SU-DHL-6 (cell line): ENCODE data around the gene IRGQ.

Experiments used
- H2AFZ ChIP-seq: fragments of 200-600 bp; sonication (generic); 2 replicates; pipeline ENCODE4 v1.6.1; 2014; ENCODE audit warnings: low read depth, mild to moderate bottlenecking, moderate library complexity, mixed read lengths, antibody characterized with exemption, low read length; ENCODE audit not compliant: severe bottlenecking
- H3F3A ChIP-seq: fragments of 200-600 bp; shearing (Covaris generic); 2 replicates; pipeline ENCODE4 v1.6.0; 2016; ENCODE audit warnings: antibody characterized with exemption, mild to moderate bottlenecking; ENCODE audit not compliant: insufficient read depth
- H3K27ac ChIP-seq: fragments of 200-600 bp; sonication (generic); 2 replicates; pipeline ENCODE4 v1.5.1; 2016; ENCODE audit warnings: low read depth, mild to moderate bottlenecking, low read length, moderate library complexity, mixed read lengths
- H3K27me3 ChIP-seq: fragments of 200-600 bp; sonication (generic), shearing (Covaris generic); 2 replicates; pipeline ENCODE4 v1.6.0; 2014; ENCODE audit warnings: mild to moderate bottlenecking, low read length
- H3K36me3 ChIP-seq: fragments of 200-600 bp; sonication (generic); 2 replicates; pipeline ENCODE4 v1.6.1; 2014; ENCODE audit warnings: mild to moderate bottlenecking, low read length, mixed read lengths
- H3K4me2 ChIP-seq: fragments of 300-600, 200-600 bp; shearing (Covaris generic), sonication (generic); 2 replicates; pipeline ENCODE4 v1.6.0; 2014; ENCODE audit warnings: low read length, low read depth, mild to moderate bottlenecking; ENCODE audit not compliant: poor library complexity, severe bottlenecking
- H3K4me3 ChIP-seq: fragments of 200-600 bp; sonication (generic); 2 replicates; pipeline ENCODE4 v1.5.1; 2014; ENCODE audit warnings: antibody characterized with exemption, low read length, mild to moderate bottlenecking, mixed read lengths; ENCODE audit not compliant: insufficient read depth, poor library complexity, severe bottlenecking
- H3K79me2 ChIP-seq: fragments of 200-600 bp; sonication (generic); 2 replicates; pipeline ENCODE4 v1.6.1; 2014; ENCODE audit warnings: mild to moderate bottlenecking, low read length, moderate library complexity; ENCODE audit not compliant: insufficient read depth
- H3K9ac ChIP-seq: fragments of 200-600 bp; sonication (generic); 2 replicates; pipeline ENCODE4 v1.7.0; 2014; ENCODE audit warnings: mild to moderate bottlenecking, low read length
- H3K9me2 ChIP-seq: fragments of 200-600 bp; sonication (generic); replicated peaks from 2 replicates; pipeline ENCODE4 v1.6.1; 2014; ENCODE audit warnings: low read length; ENCODE audit not compliant: insufficient read depth
- H3K9me3 ChIP-seq: fragments of 200-600 bp; sonication (generic); 2 replicates; pipeline ENCODE4 v1.6.1; 2014; ENCODE audit warnings: low read length, mixed read lengths; ENCODE audit not compliant: insufficient read depth
- H4K20me1 ChIP-seq: fragments of 200-600 bp; sonication (generic); 2 replicates; pipeline ENCODE4 v1.6.1; 2014; ENCODE audit warnings: low read depth, mild to moderate bottlenecking, antibody characterized with exemption, low read length, moderate library complexity, mixed read lengths
- CTCF ChIP-seq: fragments of 200-600 bp; sonication (generic); IDR thresholded peaks from one replicate; pipeline ENCODE4 v1.5.1; 2017; ENCODE audit warnings: antibody characterized with exemption, mild to moderate bottlenecking, low read length, moderate library complexity; ENCODE audit not compliant: insufficient read depth, poor library complexity, severe bottlenecking
- EZH2phosphoT487 ChIP-seq: fragments of 200-600 bp; sonication (generic), shearing (Covaris generic); conservative IDR thresholded peaks from 2 replicates; pipeline ENCODE4 v1.6.1; 2018; ENCODE audit warnings: mild to moderate bottlenecking, antibody characterized with exemption, low read length, moderate library complexity, mixed read lengths

Gene IRGQ

DNA sequence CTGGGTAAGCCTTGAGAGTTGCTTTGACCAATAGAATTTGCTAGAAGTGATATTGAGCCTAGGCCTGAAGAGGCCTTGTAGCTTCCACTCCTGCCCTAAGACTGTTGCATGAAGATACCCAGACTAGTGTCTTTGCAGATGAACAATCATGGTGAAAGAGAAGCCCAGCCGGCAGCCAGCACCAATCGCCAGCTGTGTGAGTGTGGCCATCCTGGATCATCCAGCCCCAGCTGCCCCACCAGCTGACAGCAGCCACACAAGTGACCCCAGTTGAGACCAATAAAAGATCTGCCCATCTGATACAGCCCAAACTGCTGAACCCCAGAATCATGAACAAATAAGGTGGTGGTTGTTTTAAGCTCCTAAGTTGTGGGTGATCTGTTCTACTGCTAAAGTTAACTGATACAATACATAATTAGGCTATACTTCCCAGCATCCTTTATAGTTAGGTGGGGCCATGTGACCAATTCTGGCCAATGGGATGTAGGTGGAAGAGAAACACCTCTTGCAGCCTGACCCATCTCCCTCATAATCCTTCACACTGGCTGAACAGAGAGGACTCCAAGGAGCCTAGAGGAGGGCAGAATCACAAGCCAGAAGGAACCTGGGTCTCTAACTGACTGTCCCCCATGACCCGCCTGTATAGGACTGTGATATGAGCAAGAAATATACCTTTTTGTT, 32.9 kb upstream of the IRGQ start:
- Histone ChIP-seq H3K27ac (no peak overlapping the region), H3K9ac (no peak overlapping the region), H3K9me3 (no peaks in the 10 kb centered on the region), H3K36me3 (no peaks in the 10 kb centered on the region), H4K20me1 (no peaks in the 10 kb centered on the region), H3K4me3 (no peak overlapping the region), H3K9me2 (no peaks in the 10 kb centered on the region), H3F3A (peaks cover 6% of the 10 kb centered on the region), H3K27me3 (no peaks in the 10 kb centered on the region), H2AFZ (no peak overlapping the region), H3K4me2 (no peak overlapping the region), H3K79me2 (no peaks in the 10 kb centered on the region)
- TF ChIP-seq EZH2phosphoT487 (no peak), CTCF (no peak)

DNA sequence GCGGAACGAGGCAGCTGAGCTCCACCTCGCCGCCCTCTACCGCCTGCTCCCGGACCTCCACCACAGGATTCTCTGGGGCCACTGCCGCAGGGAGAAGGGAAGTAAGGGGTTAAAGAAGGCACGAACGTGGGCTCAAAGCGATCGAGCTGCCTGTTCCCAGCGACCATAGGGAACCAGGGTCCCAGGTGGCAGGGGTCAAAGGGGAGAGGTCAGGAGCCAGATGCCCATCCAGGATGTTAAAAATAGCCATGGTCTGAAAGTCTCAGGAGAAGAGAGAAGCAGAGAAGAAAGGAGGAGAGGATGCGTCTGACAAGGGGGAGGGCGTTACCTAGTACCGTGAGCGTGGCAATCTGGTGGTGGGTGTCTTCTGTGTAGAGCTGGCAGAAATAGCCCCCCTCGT, 30.9 kb upstream of the IRGQ start:
- Histone ChIP-seq H3K9ac (no peak overlapping the region), H3K79me2 (no peaks in the 10 kb centered on the region), H3K9me3 (no peaks in the 10 kb centered on the region), H3K27ac (no peak overlapping the region), H2AFZ (no peak overlapping the region), H3F3A (peaks cover 8% of the 10 kb centered on the region), H3K27me3 (no peaks in the 10 kb centered on the region), H3K9me2 (no peaks in the 10 kb centered on the region), H3K4me2 (no peak overlapping the region), H3K36me3 (no peaks in the 10 kb centered on the region), H3K4me3 (no peak overlapping the region), H4K20me1 (no peaks in the 10 kb centered on the region)
- TF ChIP-seq CTCF: no peak
- TF ChIP-seq EZH2phosphoT487: no peak

- H3K4me2 ChIP-seq: no peak overlapping the region
- peaks cover 13% of the 10 kb centered on the region for H3F3A ChIP-seq
- H3K9me2 ChIP-seq: no peaks in the 10 kb centered on the region
- no peak overlapping the region for H3K27ac ChIP-seq
- H3K27me3 ChIP-seq: no peaks in the 10 kb centered on the region
- H3K9ac ChIP-seq: no peak overlapping the region
- no peak overlapping the region for H2AFZ ChIP-seq
- H4K20me1 ChIP-seq: no peaks in the 10 kb centered on the region
- H3K36me3 ChIP-seq: no peaks in the 10 kb centered on the region
- no peaks in the 10 kb centered on the region for H3K9me3 ChIP-seq
- no peak overlapping the region for H3K4me3 ChIP-seq
- TF ChIP-seq CTCF (no peak), EZH2phosphoT487 (no peak)
- no peaks in the 10 kb centered on the region for H3K79me2 ChIP-seq
These were observed 30.1 kb upstream of the IRGQ start for GRCh38 chr19:43625918-43626579.
